Left lung (tissue), 10 donors: Measurements from ENCODE around the gene GOLGA2. TPM values are rescaled to one million over a fixed set of nuclear protein-coding genes. Genes with fewer than 3 reads are reported as not detected.

Source experiments
- ATAC-seq: fragments of 200-7000 bp; cut with Tn5 transposase; one replicate; pipeline ENCODE4 v1.9.1; 2020; ENCODE audit warnings: moderate library complexity
- DNase-seq, 4 donors: peaks; one replicate each; pipeline ENCODE4 v3.0.0-alpha.2; 2013 to 2020
- H3K27ac ChIP-seq, 2 donors: fragments of 200-600 bp; sonication (generic) in 1 of 2; one replicate each; pipeline versions ENCODE4 v1.5.0 to v1.8.0; 2020 to 2021
- H3K27me3 ChIP-seq, 2 donors: fragments of 200-600 bp; sonication (generic) in 1 of 2; one replicate each; pipeline versions ENCODE4 v1.5.0 to v1.8.0; 2020 to 2021
- H3K36me3 ChIP-seq, 2 donors: fragments of 200-600 bp; sonication (generic) in 1 of 2; one replicate each; pipeline versions ENCODE4 v1.5.0 to v1.8.0; 2020 to 2021
- H3K4me1 ChIP-seq, 2 donors: fragments of 200-600 bp; one replicate each; pipeline ENCODE4 v1.8.0; 2021
- H3K4me3 ChIP-seq, 2 donors: fragments of 200-600 bp; sonication (generic) in 1 of 2; one replicate each; pipeline versions ENCODE4 v1.5.0 to v1.8.0; 2020 to 2021; ENCODE audit warnings: mild to moderate bottlenecking in 1 of 2
- H3K9me3 ChIP-seq, 2 donors: fragments of 200-600 bp; sonication (generic) in 1 of 2; one replicate each; pipeline versions ENCODE4 v1.5.0 to v1.8.0; 2020 to 2021
- intact Hi-C, 2 donors: fragments of 100-400 bp; cut with DNase I; formaldehyde crosslinking; loops; one replicate each; pipeline versions ENCODE4 v1.11.2 to v1.14.2; 2022
- polyA plus RNA-seq, 6 donors: library from polyadenylated mRNA; unstranded; fragments of 120-200 nt; gene quantifications; one replicate each; pipeline ENCODE4 v1.2.1, GENCODE V29; 2013; ENCODE audit not compliant: insufficient read length in 6 of 6
- total RNA-seq, 2 donors: library from RNA; stranded (reverse); fragmentation: NEBNext Ultra II Directional; extraction: Animal tissue kit (Norgen Biotek cat#: 25700); gene quantifications; one replicate each; pipeline ENCODE4 v1.2.1, GENCODE V29; 2021
- TF ChIP-seq, protein P1 (sequence below), 2 donors: fragments of 200-600 bp; sonication (generic) in 1 of 2; IDR thresholded peaks; one replicate each; pipeline versions ENCODE4 v1.5.0 to v1.8.0; 2021; ENCODE audit warnings: antibody characterized with exemption in 2 of 2
- donor health status: DM: no; HTN: yes; CAD: no.
- donor health status: DM: no; HTN: no; CAD: no.

GOLGA2 gene
- total and polyA plus RNA-seq, 8 donors = 97.2 to 163 (median 117) TPM

DNA sequence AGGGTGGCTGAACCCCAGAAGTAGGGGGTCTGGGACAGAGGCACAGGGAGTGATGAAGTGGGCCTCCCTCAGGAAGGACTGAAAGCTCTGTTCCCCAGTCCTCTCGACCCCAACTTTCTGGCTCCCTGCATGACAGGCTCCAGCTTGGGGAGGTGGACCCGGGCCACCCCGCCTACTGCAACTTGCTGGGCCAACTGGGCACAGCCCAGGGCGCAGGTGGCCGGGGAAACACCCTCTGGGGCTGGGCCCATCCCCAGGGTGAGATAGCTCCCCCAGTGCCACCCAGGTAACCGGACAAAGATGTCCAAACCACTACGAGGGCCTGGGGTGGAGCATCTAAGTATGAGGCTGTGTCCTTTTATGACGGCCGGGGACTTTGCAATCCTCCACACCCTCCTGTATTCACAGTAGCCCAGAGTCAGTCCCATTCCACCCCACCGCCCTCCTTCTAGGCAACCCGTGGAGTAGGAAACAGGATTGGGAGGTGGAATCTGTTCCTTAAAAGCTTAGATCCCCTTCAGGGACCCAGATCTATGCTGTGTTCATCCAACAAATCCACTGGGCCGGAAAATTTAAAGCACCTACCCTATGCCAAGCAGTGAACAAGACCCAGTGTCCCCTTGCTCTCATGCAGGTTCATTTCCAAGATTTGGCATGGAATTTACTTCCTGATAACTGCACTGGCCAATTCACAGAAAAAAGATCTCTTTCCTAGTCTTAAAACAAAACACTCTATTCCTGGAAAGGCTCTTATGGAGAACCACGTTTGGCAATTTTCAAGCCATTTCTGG lies 52.7 kb downstream of the GOLGA2 start:
- peaks cover 0 to 10% of the 10 kb centered on the region in 2 donors for H3K4me1 ChIP-seq
- intact Hi-C loops = no loop called here
- no peak for ATAC-seq
- DNase-seq = no peak
- TF ChIP-seq, protein P1, sequence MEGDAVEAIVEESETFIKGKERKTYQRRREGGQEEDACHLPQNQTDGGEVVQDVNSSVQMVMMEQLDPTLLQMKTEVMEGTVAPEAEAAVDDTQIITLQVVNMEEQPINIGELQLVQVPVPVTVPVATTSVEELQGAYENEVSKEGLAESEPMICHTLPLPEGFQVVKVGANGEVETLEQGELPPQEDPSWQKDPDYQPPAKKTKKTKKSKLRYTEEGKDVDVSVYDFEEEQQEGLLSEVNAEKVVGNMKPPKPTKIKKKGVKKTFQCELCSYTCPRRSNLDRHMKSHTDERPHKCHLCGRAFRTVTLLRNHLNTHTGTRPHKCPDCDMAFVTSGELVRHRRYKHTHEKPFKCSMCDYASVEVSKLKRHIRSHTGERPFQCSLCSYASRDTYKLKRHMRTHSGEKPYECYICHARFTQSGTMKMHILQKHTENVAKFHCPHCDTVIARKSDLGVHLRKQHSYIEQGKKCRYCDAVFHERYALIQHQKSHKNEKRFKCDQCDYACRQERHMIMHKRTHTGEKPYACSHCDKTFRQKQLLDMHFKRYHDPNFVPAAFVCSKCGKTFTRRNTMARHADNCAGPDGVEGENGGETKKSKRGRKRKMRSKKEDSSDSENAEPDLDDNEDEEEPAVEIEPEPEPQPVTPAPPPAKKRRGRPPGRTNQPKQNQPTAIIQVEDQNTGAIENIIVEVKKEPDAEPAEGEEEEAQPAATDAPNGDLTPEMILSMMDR (IDR thresholded peaks at IDR 0.05) = no peak
- H3K27ac ChIP-seq = no peak overlapping the region
- H3K27me3 ChIP-seq = no peaks in the 10 kb centered on the region
- no peaks in the 10 kb centered on the region for H3K36me3 ChIP-seq
- no peak overlapping the region for H3K4me3 ChIP-seq
- no peaks in the 10 kb centered on the region for H3K9me3 ChIP-seq

- Histone ChIP-seq H3K36me3 (no peaks in the 10 kb centered on the region), H3K4me1 (peaks cover 0 to 18% of the 10 kb centered on the region in 2 donors), H3K27ac (no peak overlapping the region), H3K9me3 (no peaks in the 10 kb centered on the region), H3K4me3 (no peak overlapping the region), H3K27me3 (no peaks in the 10 kb centered on the region)
- TF ChIP-seq, protein P1 (IDR thresholded peaks at IDR 0.05) = no peak
- intact Hi-C loops = no loop called here
- no peak for DNase-seq
- ATAC-seq = no peak
These were observed 53.8 kb downstream of the GOLGA2 start for GRCh38 chr9:128222026-128222425.

DNA sequence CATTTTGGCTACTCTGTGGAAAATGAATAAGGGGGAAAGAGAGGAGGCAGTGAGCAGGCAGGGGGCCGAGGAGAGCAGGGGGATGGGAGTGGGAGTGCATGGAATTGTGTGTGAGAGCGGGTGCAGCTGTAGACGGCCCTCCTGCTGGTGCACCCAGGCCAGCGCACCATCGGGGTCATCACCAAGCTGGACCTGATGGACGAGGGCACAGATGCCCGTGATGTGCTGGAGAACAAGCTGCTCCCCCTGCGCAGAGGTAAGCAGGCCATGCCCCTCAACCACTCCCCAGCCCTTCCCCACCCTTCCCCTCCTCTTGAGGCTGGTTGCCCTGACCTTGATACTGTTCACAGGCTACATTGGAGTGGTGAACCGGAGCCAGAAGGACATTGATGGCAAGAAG lies 56.0 kb downstream of the GOLGA2 start:
- intact Hi-C loops = no loop called here
- Histone ChIP-seq H3K27ac (no peak overlapping the region), H3K4me1 (peaks cover 6 to 18% of the 10 kb centered on the region in 2 donors), H3K4me3 (no peak overlapping the region), H3K36me3 (no peaks in the 10 kb centered on the region), H3K27me3 (no peaks in the 10 kb centered on the region), H3K9me3 (no peaks in the 10 kb centered on the region)
- DNase-seq (no peak), ATAC-seq (no peak)
- TF ChIP-seq, protein P1 (IDR thresholded peaks at IDR 0.05) = no peak

DNA sequence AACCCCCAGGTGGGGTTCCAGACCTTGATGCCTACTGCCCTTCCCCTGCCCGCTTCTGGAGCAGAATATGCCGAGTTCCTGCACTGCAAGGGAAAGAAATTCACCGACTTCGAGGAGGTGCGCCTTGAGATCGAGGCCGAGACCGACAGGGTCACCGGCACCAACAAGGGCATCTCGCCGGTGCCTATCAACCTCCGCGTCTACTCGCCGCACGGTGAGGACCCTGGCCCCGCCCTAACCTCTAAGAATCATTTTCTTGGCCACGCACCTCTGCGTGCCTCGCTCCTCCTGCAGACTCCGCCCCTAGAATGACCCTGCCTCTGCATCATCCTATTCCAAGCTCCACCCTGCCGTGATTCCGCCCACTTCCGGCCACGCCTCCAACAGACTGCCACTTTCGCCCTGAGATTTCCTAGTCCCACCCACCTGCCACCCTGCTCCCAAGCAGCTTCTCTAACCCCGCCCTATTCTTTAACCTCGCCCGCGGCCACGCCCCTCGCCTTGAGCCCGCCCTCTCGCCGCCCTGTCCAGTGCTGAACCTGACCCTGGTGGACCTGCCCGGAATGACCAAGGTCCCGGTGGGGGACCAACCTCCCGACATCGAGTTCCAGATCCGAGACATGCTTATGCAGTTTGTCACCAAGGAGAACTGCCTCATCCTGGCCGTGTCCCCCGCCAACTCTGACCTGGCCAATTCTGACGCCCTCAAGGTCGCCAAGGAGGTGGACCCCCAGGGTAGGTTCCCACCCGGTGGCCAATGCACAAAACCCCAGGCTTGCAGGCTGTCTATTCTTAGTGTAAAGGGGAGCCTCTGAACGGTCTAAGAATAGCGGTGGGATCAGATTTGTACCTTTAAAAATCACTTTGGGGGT lies 57.1 kb downstream of the GOLGA2 start:
- intact Hi-C loops = no loop called here
- Histone ChIP-seq H3K27me3 (no peaks in the 10 kb centered on the region), H3K4me1 (peaks cover 6 to 18% of the 10 kb centered on the region in 2 donors), H3K36me3 (no peaks in the 10 kb centered on the region), H3K9me3 (no peaks in the 10 kb centered on the region), H3K27ac (no peak overlapping the region), H3K4me3 (peak overlapping the region; percentile 25 to 33)
- ATAC-seq (peak; percentile 93), DNase-seq (peak; percentile 59 to 97 (median 94))
- TF ChIP-seq, protein P1 (IDR thresholded peaks at IDR 0.05) = no peak

DNA sequence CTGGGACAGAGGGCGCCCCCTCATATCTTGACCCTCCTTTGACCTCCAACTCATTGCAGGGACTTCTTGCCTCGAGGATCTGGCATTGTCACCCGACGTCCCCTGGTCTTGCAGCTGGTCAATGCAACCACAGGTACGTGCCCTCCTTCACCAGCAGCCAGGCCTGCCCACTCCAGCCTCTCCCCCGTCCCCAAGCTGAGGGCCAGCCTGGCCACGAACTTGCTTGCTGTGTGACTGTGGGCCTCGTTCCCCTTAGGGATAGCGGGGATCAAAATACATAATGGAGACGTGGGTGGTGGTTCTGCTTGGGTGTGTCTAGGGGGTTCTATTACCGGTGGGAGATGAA lies 57.7 kb downstream of the GOLGA2 start:
- peaks cover 6 to 18% of the 10 kb centered on the region in 2 donors for H3K4me1 ChIP-seq
- H3K27ac ChIP-seq = peak overlapping the region in 1 of 2 donors; percentile 15
- H3K36me3 ChIP-seq = no peaks in the 10 kb centered on the region
- no peaks in the 10 kb centered on the region for H3K9me3 ChIP-seq
- H3K27me3 ChIP-seq = no peaks in the 10 kb centered on the region
- intact Hi-C loops = no loop called here
- TF ChIP-seq, protein P1 (IDR thresholded peaks at IDR 0.05) = no peak
- peak overlapping the region; percentile 25 to 33 for H3K4me3 ChIP-seq
- DNase-seq (no peak), ATAC-seq (no peak)
